Natural killer cell (primary cell): ENCODE results near the gene SLC9A6. TPM values are rescaled to one million over a fixed set of nuclear protein-coding genes. Genes with fewer than 3 reads are reported as not detected.

ENCODE experiments used
- ATAC-seq, 3 donors: fragments of 150-1000 bp in 2 of 3; fragments of 200-7000 bp in 1 of 3; cut with Tn5 transposase; 1 replicate in 1 of 3; 2 replicates in 2 of 3; pipeline ENCODE4 v1.10.0; 2021; ENCODE audit warnings: mild to moderate bottlenecking in 2 of 3, moderate library complexity in 2 of 3
- DNase-seq, 2 donors: peaks; one replicate each; pipeline versions ENCODE4 v3.0.0 to v3.0.0-alpha.2; 2013 to 2021; ENCODE audit warnings: mixed read lengths in 1 of 2
- H3K27ac ChIP-seq: one replicate; pipeline ENCODE4 v1.5.1; 2013; ENCODE audit warnings: mild to moderate bottlenecking, low read length
- H3K27me3 ChIP-seq: one replicate; pipeline ENCODE4 v1.6.1; 2013; ENCODE audit warnings: low read length; ENCODE audit not compliant: control insufficient read depth, insufficient read depth
- H3K36me3 ChIP-seq: one replicate; pipeline ENCODE4 v1.6.1; 2013; ENCODE audit warnings: low read length; ENCODE audit not compliant: control insufficient read depth, insufficient read depth
- H3K4me1 ChIP-seq: one replicate; pipeline ENCODE4 v1.6.1; 2013; ENCODE audit warnings: low read length; ENCODE audit not compliant: control insufficient read depth, insufficient read depth
- H3K4me3 ChIP-seq: one replicate; pipeline ENCODE4 v1.5.1; 2013; ENCODE audit warnings: low read length
- H3K9me3 ChIP-seq: one replicate; pipeline ENCODE4 v1.6.1; 2013; ENCODE audit warnings: low read length; ENCODE audit not compliant: control insufficient read depth, insufficient read depth
- H3K27ac Mint-ChIP-seq, 2 donors: one replicate each; pipeline ENCODE4 v1.8.0; 2022; ENCODE audit warnings: mild to moderate bottlenecking in 2 of 2, mixed read lengths in 2 of 2, moderate library complexity in 1 of 2
- H3K27me3 Mint-ChIP-seq, 2 donors: one replicate each; pipeline ENCODE4 v1.8.0; 2022; ENCODE audit warnings: low read depth in 2 of 2, mixed read lengths in 2 of 2
- H3K36me3 Mint-ChIP-seq: one replicate; pipeline ENCODE4 v1.8.0; 2022; ENCODE audit warnings: mixed read lengths
- H3K4me1 Mint-ChIP-seq, 2 donors: one replicate each; pipeline ENCODE4 v1.8.0; 2022; ENCODE audit warnings: mixed read lengths in 2 of 2
- H3K4me3 Mint-ChIP-seq: one replicate; pipeline ENCODE4 v1.8.0; 2022; ENCODE audit warnings: mild to moderate bottlenecking, moderate library complexity, mixed read lengths
- H3K9me3 Mint-ChIP-seq, 2 donors: one replicate each; pipeline ENCODE4 v1.8.0; 2022; ENCODE audit warnings: mixed read lengths in 2 of 2
- CTCF ChIP-seq: fragments of 200-600 bp; IDR thresholded peaks from one replicate; pipeline ENCODE4 v1.8.0; 2022; ENCODE audit warnings: antibody characterized with exemption
- WGBS: methylation state at CpG from one replicate; pipeline ENCODE4 v1.1.7; 2013; ENCODE audit warnings: missing lambda C conversion rate; ENCODE audit not compliant: insufficient coverage; 5-methylcytosine and 5-hydroxymethylcytosine counted together
- intact Hi-C: fragments of 100-400 bp; cut with micrococcal nuclease; formaldehyde crosslinking; loops from one replicate; pipeline ENCODE4 v1.14.2; 2022
- total RNA-seq, 4 donors: library from RNA; stranded (reverse); fragments of 120-200 nt in 1 of 4; gene quantifications; one replicate each; pipeline versions ENCODE4 v1.2.3 to v1.2.4, GENCODE V29; 2013 to 2022

SLC9A6 gene
- total RNA-seq, 3 donors from 2014 or later (not counting 1 experiment from before 2014, with no cell fraction given): 17.1 to 24.0 (median 19.3) TPM

GRCh38 chrX:136021160-136021559, 35.9 kb downstream of the SLC9A6 start:
- H3K27me3 ChIP-seq: no peaks in the 10 kb centered on the region
- H3K27ac Mint-ChIP-seq: no peak overlapping the region
- no peaks in the 10 kb centered on the region for H3K4me1 ChIP-seq
- H3K9me3 Mint-ChIP-seq: no peaks in the 10 kb centered on the region
- H3K27me3 Mint-ChIP-seq: no peaks in the 10 kb centered on the region
- intact Hi-C loops: no loop called here
- no peaks in the 10 kb centered on the region for H3K9me3 ChIP-seq
- H3K36me3 ChIP-seq: peaks cover 10% of the 10 kb centered on the region
- WGBS: 91% methylated on average over 1 of the region's 1 CpG
- no peak overlapping the region for H3K27ac ChIP-seq
- H3K4me3 Mint-ChIP-seq: no peak overlapping the region
- DNase-seq (no peak), ATAC-seq (no peak)
- H3K4me3 ChIP-seq: no peak overlapping the region
- no peak for TF ChIP-seq CTCF
- no peaks in the 10 kb centered on the region for H3K4me1 Mint-ChIP-seq
- no peaks in the 10 kb centered on the region for H3K36me3 Mint-ChIP-seq

- no peaks in the 10 kb centered on the region for H3K9me3 ChIP-seq
Observed at GRCh38 chrX:136021903-136022302, 36.7 kb downstream of the SLC9A6 start.

GRCh38 chrX:136025091-136025490, 39.9 kb downstream of the SLC9A6 start:
- H3K36me3 ChIP-seq: peaks cover 8% of the 10 kb centered on the region
- 100% methylated on average over 1 of the region's 3 CpGs for WGBS
- H3K4me3 ChIP-seq: no peak overlapping the region
- H3K36me3 Mint-ChIP-seq: no peaks in the 10 kb centered on the region
- no peak for DNase-seq
- no peak for ATAC-seq
- H3K27ac ChIP-seq: no peak overlapping the region
- H3K9me3 ChIP-seq: no peaks in the 10 kb centered on the region
- H3K4me3 Mint-ChIP-seq: no peak overlapping the region
- TF ChIP-seq CTCF: no peak
- intact Hi-C loops: no loop called here
- no peak overlapping the region for H3K27ac Mint-ChIP-seq
- H3K27me3 Mint-ChIP-seq: no peaks in the 10 kb centered on the region
- no peaks in the 10 kb centered on the region for H3K4me1 Mint-ChIP-seq
- no peaks in the 10 kb centered on the region for H3K9me3 Mint-ChIP-seq
- no peaks in the 10 kb centered on the region for H3K4me1 ChIP-seq
- H3K27me3 ChIP-seq: no peaks in the 10 kb centered on the region

More at GRCh38 chrX:136021903-136022302, 36.7 kb downstream of the SLC9A6 start:
- intact Hi-C loops: no loop called here
- ATAC-seq: no peak
- Histone ChIP-seq H3K4me1 (no peaks in the 10 kb centered on the region), H3K36me3 (peaks cover 7% of the 10 kb centered on the region), H3K27me3 (no peaks in the 10 kb centered on the region), H3K4me3 (no peak overlapping the region), H3K27ac (no peak overlapping the region)
- TF ChIP-seq CTCF: no peak
- no peak for DNase-seq
- WGBS: no CpG with 5 or more reads among the region's 1 CpG
- Mint-ChIP-seq H3K9me3 (no peaks in the 10 kb centered on the region), H3K27ac (no peak overlapping the region), H3K4me3 (no peak overlapping the region), H3K4me1 (no peaks in the 10 kb centered on the region), H3K27me3 (no peaks in the 10 kb centered on the region), H3K36me3 (no peaks in the 10 kb centered on the region)

DNA sequence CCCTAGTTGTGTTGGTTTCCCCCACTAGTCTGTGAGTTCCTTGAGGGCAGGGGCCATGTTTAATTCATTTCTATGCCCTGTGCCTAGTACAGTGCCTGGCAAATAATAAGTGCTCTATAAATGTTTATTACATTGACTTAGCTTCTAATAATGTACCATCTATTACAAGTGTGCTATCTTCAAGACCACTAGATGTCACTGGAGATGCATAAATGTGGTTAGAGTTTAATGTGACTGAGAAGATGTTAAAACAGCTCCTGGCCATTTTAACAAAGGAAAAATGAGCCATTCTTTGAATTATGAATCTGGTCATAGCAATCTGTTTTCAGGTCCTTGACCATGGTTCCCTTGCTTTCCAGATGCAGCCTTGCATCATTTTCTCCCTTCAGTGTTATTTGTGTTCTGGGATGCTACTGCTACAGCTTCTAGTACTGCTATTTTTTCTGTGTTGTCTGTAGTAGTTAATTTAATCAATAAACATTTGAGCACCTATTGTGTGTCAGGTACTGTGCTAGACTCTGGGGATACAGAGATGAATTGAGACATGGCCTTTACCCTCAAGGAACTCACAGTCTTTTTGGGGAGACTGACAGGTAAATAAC, 43.2 kb downstream of the SLC9A6 start:
- Mint-ChIP-seq H3K4me1 (no peaks in the 10 kb centered on the region), H3K4me3 (no peak overlapping the region), H3K27me3 (no peaks in the 10 kb centered on the region), H3K9me3 (no peaks in the 10 kb centered on the region), H3K36me3 (no peaks in the 10 kb centered on the region), H3K27ac (no peak overlapping the region)
- H3K4me3 ChIP-seq: no peak overlapping the region
- peaks cover 11% of the 10 kb centered on the region for H3K36me3 ChIP-seq
- H3K27ac ChIP-seq: no peak overlapping the region
- DNase-seq: peak in 1 of 2 donors; percentile 70
- peak; percentile 46 for TF ChIP-seq CTCF
- H3K27me3 ChIP-seq: no peaks in the 10 kb centered on the region
- peak; percentile 58 to 71 (median 67) for ATAC-seq
- intact Hi-C loops: loop anchor here (1.0 kb wide), 2 partner anchors 181 to 240 kb away; no protein-coding TSS in a partner anchor
- no peaks in the 10 kb centered on the region for H3K4me1 ChIP-seq
- H3K9me3 ChIP-seq: no peaks in the 10 kb centered on the region
